Measurements from ENCODE around the gene XXYLT1. TPM values are rescaled to one million over a fixed set of nuclear protein-coding genes. Genes with fewer than 3 reads are reported as not detected.

Gene XXYLT1
- total RNA-seq, 1 experiment from 2014 or later = 29.2 TPM

- H3K4me1 Mint-ChIP-seq (ENCODE audit: low read depth, unreplicated experiment) = peaks cover 34% of the 10 kb centered on the region
- BruUV-seq (replicated peaks) = no TSS peak
- H3K36me3 Mint-ChIP-seq (ENCODE audit: insufficient read depth, unreplicated experiment) = peaks cover 11% of the 10 kb centered on the region
- no peak for DNase-seq
- no peak for TF ChIP-seq CTCF (IDR thresholded peaks at IDR 0.05; ENCODE audit: unreplicated experiment)
- intact Hi-C loops (cut with micrococcal nuclease; ENCODE audit: unreplicated experiment) = no loop called here
- CTCF ChIA-PET = interaction anchor here (0.6 to 1.6 kb wide), 3 partner anchors 9 to 158 kb away, joined by 3 to 5 read pairs (median 3); no protein-coding TSS in a partner anchor
- no peak overlapping the region for H3K4me3 Mint-ChIP-seq (ENCODE audit: low read depth, unreplicated experiment)
- no peaks in the 10 kb centered on the region for H3K9me3 Mint-ChIP-seq (ENCODE audit: low read depth, unreplicated experiment)
- H3K27ac Mint-ChIP-seq (ENCODE audit: unreplicated experiment) = no peak overlapping the region
- H3K27me3 Mint-ChIP-seq (ENCODE audit: unreplicated experiment) = no peaks in the 10 kb centered on the region
These were observed 157.2 kb downstream of the XXYLT1 start for GRCh38 chr3:195113536-195114425.

- Mint-ChIP-seq H3K9me3 (ENCODE audit: low read depth, unreplicated experiment) (no peaks in the 10 kb centered on the region), H3K4me1 (ENCODE audit: low read depth, unreplicated experiment) (peaks cover 26% of the 10 kb centered on the region), H3K4me3 (ENCODE audit: low read depth, unreplicated experiment) (no peak overlapping the region), H3K27ac (ENCODE audit: unreplicated experiment) (no peak overlapping the region), H3K36me3 (ENCODE audit: insufficient read depth, unreplicated experiment) (peaks cover 5% of the 10 kb centered on the region), H3K27me3 (ENCODE audit: unreplicated experiment) (no peaks in the 10 kb centered on the region)
- DNase-seq = no peak
- BruUV-seq (replicated peaks) = no TSS peak
- intact Hi-C loops (cut with micrococcal nuclease; ENCODE audit: unreplicated experiment) = no loop called here
- CTCF ChIA-PET = interaction anchor here (1.6 kb wide), 1 partner anchor 10 kb away, joined by 5 read pairs; no protein-coding TSS in a partner anchor
- no peak for TF ChIP-seq CTCF (IDR thresholded peaks at IDR 0.05; ENCODE audit: unreplicated experiment)
These were observed 157.9 kb downstream of the XXYLT1 start for GRCh38 chr3:195113048-195113447.

GRCh38 chr3:195112361-195112791 is 158.6 kb downstream of the XXYLT1 start:
- intact Hi-C loops (cut with micrococcal nuclease; ENCODE audit: unreplicated experiment) = no loop called here
- Mint-ChIP-seq H3K9me3 (ENCODE audit: low read depth, unreplicated experiment) (no peaks in the 10 kb centered on the region), H3K4me3 (ENCODE audit: low read depth, unreplicated experiment) (no peak overlapping the region), H3K4me1 (ENCODE audit: low read depth, unreplicated experiment) (peaks cover 20% of the 10 kb centered on the region), H3K36me3 (ENCODE audit: insufficient read depth, unreplicated experiment) (no peaks in the 10 kb centered on the region), H3K27ac (ENCODE audit: unreplicated experiment) (no peak overlapping the region), H3K27me3 (ENCODE audit: unreplicated experiment) (no peaks in the 10 kb centered on the region)
- no TSS peak for BruUV-seq (replicated peaks)
- CTCF ChIA-PET = no interaction called here
- DNase-seq = no peak
- no peak for TF ChIP-seq CTCF (IDR thresholded peaks at IDR 0.05; ENCODE audit: unreplicated experiment)

- H3K9me3 Mint-ChIP-seq (ENCODE audit: low read depth, unreplicated experiment) = no peaks in the 10 kb centered on the region
- CTCF ChIA-PET = no interaction called here
- no peak for TF ChIP-seq CTCF (IDR thresholded peaks at IDR 0.05; ENCODE audit: unreplicated experiment)
- intact Hi-C loops (cut with micrococcal nuclease; ENCODE audit: unreplicated experiment) = no loop called here
- H3K27me3 Mint-ChIP-seq (ENCODE audit: unreplicated experiment) = no peaks in the 10 kb centered on the region
- H3K4me1 Mint-ChIP-seq (ENCODE audit: low read depth, unreplicated experiment) = peaks cover 14% of the 10 kb centered on the region
- no peaks in the 10 kb centered on the region for H3K36me3 Mint-ChIP-seq (ENCODE audit: insufficient read depth, unreplicated experiment)
- H3K27ac Mint-ChIP-seq (ENCODE audit: unreplicated experiment) = no peak overlapping the region
- no peak overlapping the region for H3K4me3 Mint-ChIP-seq (ENCODE audit: low read depth, unreplicated experiment)
- no peak for DNase-seq
- BruUV-seq (replicated peaks) = no TSS peak
These were observed 159.2 kb downstream of the XXYLT1 start for GRCh38 chr3:195111766-195112165.
